Measurements from ENCODE around the gene SMAD6.

DNA sequence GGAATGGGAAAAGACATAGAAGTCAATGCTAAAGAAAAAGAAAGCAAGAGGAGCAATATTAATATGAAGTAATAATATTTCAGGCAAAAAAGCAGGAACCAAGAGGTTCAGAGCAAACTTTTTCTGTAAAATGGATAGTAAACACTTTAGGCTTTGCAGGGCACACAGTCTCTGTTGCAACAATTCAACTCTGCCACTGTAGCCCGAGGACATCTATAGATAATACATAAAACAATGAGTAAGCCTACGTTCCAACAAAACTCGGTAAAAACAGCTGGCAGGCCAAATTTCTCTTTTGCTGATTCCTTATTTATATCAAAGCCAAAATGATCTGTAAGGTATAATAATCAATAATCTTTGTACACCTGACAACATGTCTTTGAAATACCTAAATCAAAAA, 56.8 kb downstream of the SMAD6 start:
- TF ChIP-seq SMC3 (conservative IDR thresholded peaks at IDR 0.05; ENCODE audit: poor library complexity) (no peak), POLR2AphosphoS5 (IDR thresholded peaks at IDR 0.05) (no peak), EZH2 (IDR thresholded peaks at IDR 0.05; ENCODE audit: borderline replicate concordance, insufficient read depth, low read length, poor library complexity, severe bottlenecking) (no peak)
- TF ChIP-seq, protein P1, sequence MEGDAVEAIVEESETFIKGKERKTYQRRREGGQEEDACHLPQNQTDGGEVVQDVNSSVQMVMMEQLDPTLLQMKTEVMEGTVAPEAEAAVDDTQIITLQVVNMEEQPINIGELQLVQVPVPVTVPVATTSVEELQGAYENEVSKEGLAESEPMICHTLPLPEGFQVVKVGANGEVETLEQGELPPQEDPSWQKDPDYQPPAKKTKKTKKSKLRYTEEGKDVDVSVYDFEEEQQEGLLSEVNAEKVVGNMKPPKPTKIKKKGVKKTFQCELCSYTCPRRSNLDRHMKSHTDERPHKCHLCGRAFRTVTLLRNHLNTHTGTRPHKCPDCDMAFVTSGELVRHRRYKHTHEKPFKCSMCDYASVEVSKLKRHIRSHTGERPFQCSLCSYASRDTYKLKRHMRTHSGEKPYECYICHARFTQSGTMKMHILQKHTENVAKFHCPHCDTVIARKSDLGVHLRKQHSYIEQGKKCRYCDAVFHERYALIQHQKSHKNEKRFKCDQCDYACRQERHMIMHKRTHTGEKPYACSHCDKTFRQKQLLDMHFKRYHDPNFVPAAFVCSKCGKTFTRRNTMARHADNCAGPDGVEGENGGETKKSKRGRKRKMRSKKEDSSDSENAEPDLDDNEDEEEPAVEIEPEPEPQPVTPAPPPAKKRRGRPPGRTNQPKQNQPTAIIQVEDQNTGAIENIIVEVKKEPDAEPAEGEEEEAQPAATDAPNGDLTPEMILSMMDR (IDR thresholded peaks at IDR 0.05; ENCODE audit: poor library complexity, severe bottlenecking), result no peak

All from neural cell (in vitro differentiated cells).